ENCODE measurements around the gene PLEKHG4.

Gene PLEKHG4

GRCh38 chr16:67277294-67277998 is 1.9 kb upstream of the PLEKHG4 start:
- H3K4me3 ChIP-seq (ENCODE audit: control insufficient read depth, low read depth, low read length): no peak overlapping the region; the same call in 1 of the 2 replicates
- DNase-seq (ENCODE audit: low read depth): peak; percentile 98
- TF ChIP-seq, protein P1, sequence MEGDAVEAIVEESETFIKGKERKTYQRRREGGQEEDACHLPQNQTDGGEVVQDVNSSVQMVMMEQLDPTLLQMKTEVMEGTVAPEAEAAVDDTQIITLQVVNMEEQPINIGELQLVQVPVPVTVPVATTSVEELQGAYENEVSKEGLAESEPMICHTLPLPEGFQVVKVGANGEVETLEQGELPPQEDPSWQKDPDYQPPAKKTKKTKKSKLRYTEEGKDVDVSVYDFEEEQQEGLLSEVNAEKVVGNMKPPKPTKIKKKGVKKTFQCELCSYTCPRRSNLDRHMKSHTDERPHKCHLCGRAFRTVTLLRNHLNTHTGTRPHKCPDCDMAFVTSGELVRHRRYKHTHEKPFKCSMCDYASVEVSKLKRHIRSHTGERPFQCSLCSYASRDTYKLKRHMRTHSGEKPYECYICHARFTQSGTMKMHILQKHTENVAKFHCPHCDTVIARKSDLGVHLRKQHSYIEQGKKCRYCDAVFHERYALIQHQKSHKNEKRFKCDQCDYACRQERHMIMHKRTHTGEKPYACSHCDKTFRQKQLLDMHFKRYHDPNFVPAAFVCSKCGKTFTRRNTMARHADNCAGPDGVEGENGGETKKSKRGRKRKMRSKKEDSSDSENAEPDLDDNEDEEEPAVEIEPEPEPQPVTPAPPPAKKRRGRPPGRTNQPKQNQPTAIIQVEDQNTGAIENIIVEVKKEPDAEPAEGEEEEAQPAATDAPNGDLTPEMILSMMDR (IDR thresholded peaks at IDR 0.05; ENCODE audit: control insufficient read depth, insufficient read depth, low read depth, low read length, missing control alignments): no peak

- TF ChIP-seq, protein P1 (IDR thresholded peaks at IDR 0.05; ENCODE audit: control insufficient read depth, insufficient read depth, low read depth, low read length, missing control alignments): no peak
- DNase-seq (ENCODE audit: low read depth): peak; percentile 49
- H3K4me3 ChIP-seq (ENCODE audit: control insufficient read depth, low read depth, low read length): peak overlapping the region; percentile 46
These were observed 1.1 kb upstream of the PLEKHG4 start for GRCh38 chr16:67277999-67278772.

DNA sequence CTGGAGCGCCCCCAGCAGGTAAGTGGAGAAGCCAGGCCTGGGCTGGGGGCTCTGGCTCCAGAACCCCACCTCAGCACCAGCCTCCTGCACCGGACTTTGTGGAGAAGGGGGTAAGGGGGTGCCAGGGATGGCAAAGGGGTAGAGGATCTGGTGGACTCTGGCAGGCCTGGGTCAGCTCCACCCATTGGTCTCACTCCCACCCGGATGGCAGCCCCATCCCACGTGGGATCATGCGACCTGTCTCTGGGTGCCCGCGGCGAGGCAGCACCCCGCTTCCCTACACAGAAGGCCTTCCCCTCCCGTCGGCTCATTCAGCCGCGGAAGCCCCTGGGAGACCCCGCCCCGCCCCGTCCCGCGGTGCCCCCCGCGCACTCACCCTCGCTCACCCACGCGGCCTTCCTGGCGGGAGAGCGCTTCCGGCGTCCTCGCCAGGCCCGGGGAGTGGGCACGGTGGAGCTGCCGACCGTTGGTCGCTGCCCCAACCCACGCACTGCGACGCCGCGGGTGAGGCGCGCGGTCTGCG is 498 bp upstream of the PLEKHG4 start:
- peak overlapping the region; percentile 46 for H3K4me3 ChIP-seq (ENCODE audit: control insufficient read depth, low read depth, low read length)
- TF ChIP-seq, protein P1 (IDR thresholded peaks at IDR 0.05; ENCODE audit: control insufficient read depth, insufficient read depth, low read depth, low read length, missing control alignments): peak; percentile 18
- DNase-seq (ENCODE audit: low read depth): no peak

DNA sequence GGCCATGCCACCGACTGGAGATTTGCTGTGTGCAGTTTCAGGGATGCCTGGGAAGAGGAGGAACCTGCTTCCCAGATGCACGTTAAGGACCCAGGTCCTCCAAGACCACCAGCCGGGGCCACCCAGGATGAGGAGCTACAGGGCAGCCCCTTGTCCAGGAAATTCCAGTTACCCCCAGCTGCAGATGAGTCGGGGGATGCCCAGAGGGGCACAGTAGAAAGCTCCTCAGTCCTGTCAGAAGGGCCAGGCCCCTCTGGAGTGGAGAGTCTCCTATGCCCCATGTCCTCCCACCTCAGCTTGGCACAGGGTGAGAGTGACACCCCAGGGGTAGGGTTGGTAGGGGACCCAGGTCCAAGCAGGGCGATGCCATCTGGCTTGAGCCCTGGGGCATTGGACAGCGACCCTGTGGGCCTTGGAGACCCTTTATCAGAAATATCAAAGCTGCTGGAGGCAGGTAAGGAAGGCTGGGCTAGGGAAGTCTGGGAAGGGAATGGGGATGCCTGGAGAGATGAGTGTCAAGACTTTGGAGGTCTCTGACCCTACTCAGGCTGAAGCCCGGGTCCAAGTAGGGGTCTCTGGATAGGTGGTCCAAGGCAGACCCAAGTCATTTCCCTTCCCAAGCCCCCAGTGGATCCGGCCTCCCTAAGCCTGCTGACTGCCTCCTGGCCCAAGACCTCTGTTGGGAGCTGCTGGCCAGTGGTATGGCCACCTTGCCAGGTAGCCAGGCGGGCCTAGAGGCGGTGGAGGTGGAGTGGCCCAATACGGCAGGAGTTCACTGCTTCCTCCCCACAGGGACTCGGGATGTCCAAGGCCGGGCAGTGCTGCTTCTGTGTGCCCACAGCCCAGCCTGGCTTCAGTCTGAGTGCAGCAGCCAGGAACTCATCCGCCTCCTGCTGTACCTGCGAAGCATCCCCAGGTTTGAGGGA is 1.0 kb downstream of the PLEKHG4 start:
- H3K4me3 ChIP-seq (ENCODE audit: control insufficient read depth, low read depth, low read length): no peak overlapping the region
- no peak for DNase-seq (ENCODE audit: low read depth)
- TF ChIP-seq, protein P1 (IDR thresholded peaks at IDR 0.05; ENCODE audit: control insufficient read depth, insufficient read depth, low read depth, low read length, missing control alignments): no peak

GRCh38 chr16:67281536-67282446 is 2.5 kb downstream of the PLEKHG4 start:
- H3K4me3 ChIP-seq (ENCODE audit: control insufficient read depth, low read depth, low read length): no peak overlapping the region
- TF ChIP-seq, protein P1 (IDR thresholded peaks at IDR 0.05; ENCODE audit: control insufficient read depth, insufficient read depth, low read depth, low read length, missing control alignments): no peak
- DNase-seq (ENCODE audit: low read depth): no peak

Measured in AG09309 (cell line).